Measurements from ENCODE around the gene FARP1.

- no peak for TF ChIP-seq PBX3 (IDR thresholded peaks at IDR 0.05)
- TF ChIP-seq RCOR1 (IDR thresholded peaks at IDR 0.05; ENCODE audit: low read length): no peak
- TF ChIP-seq CTCF (IDR thresholded peaks at IDR 0.05): no peak
- no peak for TF ChIP-seq TAF1 (IDR thresholded peaks at IDR 0.05; ENCODE audit: borderline replicate concordance, low read depth, low read length)
These were observed 242.7 kb downstream of the FARP1 start for GRCh38 chr13:98385606-98386005.
